ENCODE results near the gene GSTM3. TPM values are rescaled to one million over a fixed set of nuclear protein-coding genes. Genes with fewer than 3 reads are reported as not detected.

Gene GSTM3
- 357 and 497 TPM in 2 replicates for polyA plus RNA-seq

GRCh38 chr1:109740615-109741373, at the start of gene GSTM3:
TSS of gene GSTM3 (minus strand) at chr1:109741038. CDS start at chr1:109740287, 751 bp downstream.

GRCh38 chr1:109763646-109764415, 23.0 kb upstream of the GSTM3 start, which contains the start of gene EPS8L3:
TSS of gene EPS8L3 (minus strand) at chr1:109763923. CDS start at chr1:109761749, 2,174 bp downstream.

DNA sequence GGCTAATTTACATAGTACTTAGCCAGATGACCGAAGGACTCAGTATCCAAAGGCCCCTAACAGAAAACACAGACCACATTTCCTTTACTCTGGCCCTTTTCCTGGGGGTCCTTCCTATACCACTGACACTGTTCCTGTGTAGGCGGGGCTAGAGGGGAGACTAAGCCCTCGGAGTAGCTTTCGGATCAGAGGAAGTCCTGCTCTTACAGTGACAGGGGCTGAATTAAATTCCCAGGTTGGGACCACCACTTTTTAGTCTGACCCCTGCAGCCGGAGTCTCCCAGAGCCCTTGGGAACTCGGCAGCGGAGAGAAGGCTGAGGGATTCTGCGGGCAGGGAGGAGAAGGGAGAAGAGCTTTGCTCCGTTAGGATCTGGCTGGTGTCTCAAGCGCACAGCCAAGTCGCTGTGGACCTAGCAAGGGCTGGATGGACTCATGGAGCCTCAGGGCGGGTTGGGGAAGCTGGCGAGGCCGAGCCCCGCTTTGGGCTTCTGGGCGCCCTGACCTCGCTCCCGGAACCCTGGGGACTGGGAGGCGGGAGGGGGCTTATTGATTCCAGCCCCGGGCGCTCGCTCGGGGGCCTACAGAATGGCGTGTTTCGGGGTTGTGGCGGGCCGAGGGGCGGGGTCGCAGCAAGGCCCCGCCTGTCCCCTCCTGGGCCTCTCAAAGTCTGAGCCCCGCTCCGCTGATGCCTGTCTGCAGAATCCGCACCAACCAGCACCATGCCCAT, 29.1 kb downstream of the GSTM3 start, which contains the start of gene GSTM5:
Gene GSTM5 (plus strand): TSS at position 659 of the 728 bp plus-strand sequence. CDS start 62 bp downstream, at position 721.

DNA sequence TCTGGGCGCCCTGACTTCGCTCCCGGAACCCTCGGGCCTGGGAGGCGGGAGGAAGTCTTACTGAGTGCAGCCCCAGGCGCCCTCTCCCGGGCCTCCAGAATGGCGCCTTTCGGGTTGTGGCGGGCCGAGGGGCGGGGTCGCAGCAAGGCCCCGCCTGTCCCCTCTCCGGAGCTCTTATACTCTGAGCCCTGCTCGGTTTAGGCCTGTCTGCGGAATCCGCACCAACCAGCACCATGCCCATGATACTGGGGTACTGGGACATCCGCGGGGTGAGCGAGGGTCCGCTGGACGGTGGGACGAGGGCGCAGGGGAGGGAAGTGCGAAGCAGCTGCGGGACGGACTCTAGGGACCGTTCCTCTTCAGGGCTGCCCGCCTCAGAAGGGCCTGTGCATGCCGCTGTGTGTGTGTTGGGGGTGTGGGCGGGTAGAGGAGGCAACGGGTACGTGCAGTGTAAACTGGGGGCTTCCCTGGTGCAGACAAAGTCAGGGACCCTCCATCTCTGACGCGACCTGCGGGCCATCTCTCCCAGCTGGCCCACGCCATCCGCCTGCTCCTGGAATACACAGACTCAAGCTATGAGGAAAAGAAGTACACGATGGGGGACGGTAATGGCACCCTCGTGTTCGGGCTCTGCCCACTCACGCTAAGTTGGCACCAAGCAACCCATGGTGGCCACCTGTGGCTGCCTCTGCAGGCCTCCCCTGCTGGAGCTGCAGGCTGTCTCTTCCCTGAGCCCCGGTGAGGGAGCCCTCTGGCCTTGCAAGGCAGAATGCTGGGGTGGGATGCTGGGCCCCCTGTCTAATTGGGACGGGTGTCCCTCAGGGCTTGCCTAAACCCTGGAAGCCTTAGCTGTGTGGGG, 53.0 kb downstream of the GSTM3 start, which contains the start of gene GSTM1:
Gene GSTM1 (plus strand): TSS at position 177 of the 859 bp plus-strand sequence. CDS start 57 bp downstream, at position 234.

Other genes with a start within 250 kb of the GSTM3 start
- gene CYB561D1, start 246.9 kb downstream of the GSTM3 start, polyA plus RNA-seq: 1.6 and 4.2 TPM in 2 replicates
- 36.7 and 50.3 TPM in 2 replicates for gene AMIGO1, start 231.3 kb downstream of the GSTM3 start, polyA plus RNA-seq
- 14.8 and 15.2 TPM in 2 replicates for gene GPR61, start 201.2 kb downstream of the GSTM3 start, polyA plus RNA-seq
- gene GNAI3, start 192.4 kb downstream of the GSTM3 start, polyA plus RNA-seq: 2.2 and 3.8 TPM in 2 replicates
- gene GNAT2, start 121.4 kb downstream of the GSTM3 start, polyA plus RNA-seq: not detected in 2 replicates
- gene AMPD2, start 121.2 kb downstream of the GSTM3 start, polyA plus RNA-seq: 22.1 and 37.9 TPM in 2 replicates
- gene GSTM4, start 84.9 kb downstream of the GSTM3 start, polyA plus RNA-seq: 30.7 and 36.0 TPM in 2 replicates
- 87.9 and 100 TPM in 2 replicates for gene GSTM2, start 73.0 kb downstream of the GSTM3 start, polyA plus RNA-seq
- 17.9 and 26.0 TPM in 2 replicates for gene GSTM1, start 53.2 kb downstream of the GSTM3 start, polyA plus RNA-seq
- 13.3 and 30.1 TPM in 2 replicates for gene GSTM5, start 28.8 kb downstream of the GSTM3 start, polyA plus RNA-seq
- gene EPS8L3, start 22.9 kb upstream of the GSTM3 start, polyA plus RNA-seq: not detected in 2 replicates
- gene CSF1, start 169.8 kb upstream of the GSTM3 start, polyA plus RNA-seq: 0.13 TPM in 1 of 2 replicates, not detected in the other
- gene AHCYL1, start 243.7 kb upstream of the GSTM3 start, polyA plus RNA-seq: 121 and 154 TPM in 2 replicates

Data from Purkinje cell (primary cell).